ENCODE measurements around the gene CFDP1. TPM values are rescaled to one million over a fixed set of nuclear protein-coding genes. Genes with fewer than 3 reads are reported as not detected.

The CFDP1 gene
- total and polyA plus RNA-seq, 2 of the 13 experiments (the other 11 are each of a cell fraction or from before 2014, with no cell fraction given): 78.6 to 153 TPM

GRCh38 chr16:75379339-75379738, 54.0 kb downstream of the CFDP1 start (continued):
- TF ChIP-seq RAD21 (CRISPR knock-in tag; IDR thresholded peaks at IDR 0.05) (no peak), GATAD1 (CRISPR knock-in tag; IDR thresholded peaks at IDR 0.05) (no peak)

GRCh38 chr16:75378616-75379015, 54.7 kb downstream of the CFDP1 start:
- ChIA-PET CTCF (ENCODE audit: low intra/inter-chr PET ratio, low total read pairs) (no interaction called here), POLR2A (interaction anchor here (0.9 to 3.1 kb wide), 3 partner anchors 73 to 128 kb away, joined by 3 to 12 read pairs (median 5); no protein-coding TSS in a partner anchor)
- H4K20me1 ChIP-seq (ENCODE audit: insufficient read depth, low read length): no peaks in the 10 kb centered on the region
- peaks cover 12 to 54% of the 10 kb centered on the region in 2 experiments for H3K36me3 ChIP-seq (replicated peaks in 1 of 2; ENCODE audit: control insufficient read depth in 1 of 2, insufficient read depth in 2 of 2, low read length in 2 of 2)
- in situ Hi-C loops (cut with HindIII; ENCODE audit: extremely low pct_ligation_motif_present, low pct_unique_long_range_greater_than_20kb) (no loop called here), intact Hi-C loops (cut with micrococcal nuclease; ENCODE audit: unreplicated experiment) (no loop called here)
- no TSS peak for BruUV-seq (replicated peaks)
- H3K4me1 ChIP-seq (ENCODE audit: insufficient read depth, low read length): peaks cover 15% of the 10 kb centered on the region
- no peaks in the 10 kb centered on the region for H3K9me3 ChIP-seq (ENCODE audit: low read length)
- H3K4me3 ChIP-seq (replicated peaks in 1 of 3; ENCODE audit: insufficient read depth in 1 of 3, low read depth in 2 of 3, low read length in 3 of 3): no peak overlapping the region
- 98% methylated on average over 2 of the region's 2 CpGs for WGBS (ENCODE audit: low lambda C conversion rate)
- ATAC-seq: no peak
- H3K27me3 ChIP-seq (ENCODE audit: control insufficient read depth in 1 of 2, insufficient read depth in 2 of 2, low read length in 2 of 2): no peaks in the 10 kb centered on the region
- no peaks in the 10 kb centered on the region for H3K79me2 ChIP-seq (ENCODE audit: insufficient read depth, low read length)
- no peak for DNase-seq (ENCODE audit: low spot score)
- no peak for TF ChIP-seq TRAFD1 (CRISPR knock-in tag; IDR thresholded peaks at IDR 0.05; ENCODE audit: borderline replicate concordance)
- no peak for TF ChIP-seq NFE2L2 (IDR thresholded peaks at IDR 0.05; ENCODE audit: low read length)
- no peak for TF ChIP-seq ZKSCAN8 (CRISPR knock-in tag; IDR thresholded peaks at IDR 0.05; ENCODE audit: borderline replicate concordance)
- TF ChIP-seq, protein P1, sequence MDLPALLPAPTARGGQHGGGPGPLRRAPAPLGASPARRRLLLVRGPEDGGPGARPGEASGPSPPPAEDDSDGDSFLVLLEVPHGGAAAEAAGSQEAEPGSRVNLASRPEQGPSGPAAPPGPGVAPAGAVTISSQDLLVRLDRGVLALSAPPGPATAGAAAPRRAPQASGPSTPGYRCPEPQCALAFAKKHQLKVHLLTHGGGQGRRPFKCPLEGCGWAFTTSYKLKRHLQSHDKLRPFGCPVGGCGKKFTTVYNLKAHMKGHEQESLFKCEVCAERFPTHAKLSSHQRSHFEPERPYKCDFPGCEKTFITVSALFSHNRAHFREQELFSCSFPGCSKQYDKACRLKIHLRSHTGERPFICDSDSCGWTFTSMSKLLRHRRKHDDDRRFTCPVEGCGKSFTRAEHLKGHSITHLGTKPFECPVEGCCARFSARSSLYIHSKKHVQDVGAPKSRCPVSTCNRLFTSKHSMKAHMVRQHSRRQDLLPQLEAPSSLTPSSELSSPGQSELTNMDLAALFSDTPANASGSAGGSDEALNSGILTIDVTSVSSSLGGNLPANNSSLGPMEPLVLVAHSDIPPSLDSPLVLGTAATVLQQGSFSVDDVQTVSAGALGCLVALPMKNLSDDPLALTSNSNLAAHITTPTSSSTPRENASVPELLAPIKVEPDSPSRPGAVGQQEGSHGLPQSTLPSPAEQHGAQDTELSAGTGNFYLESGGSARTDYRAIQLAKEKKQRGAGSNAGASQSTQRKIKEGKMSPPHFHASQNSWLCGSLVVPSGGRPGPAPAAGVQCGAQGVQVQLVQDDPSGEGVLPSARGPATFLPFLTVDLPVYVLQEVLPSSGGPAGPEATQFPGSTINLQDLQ (CRISPR knock-in tag; IDR thresholded peaks at IDR 0.05): no peak
- TF ChIP-seq ZFP36L1 (CRISPR knock-in tag; IDR thresholded peaks at IDR 0.05): no peak
- TF ChIP-seq ZNF841 (CRISPR knock-in tag; IDR thresholded peaks at IDR 0.05; ENCODE audit: borderline replicate concordance): no peak
- no peak for TF ChIP-seq ZSCAN29 (CRISPR knock-in tag; conservative IDR thresholded peaks at IDR 0.05)
- no peak overlapping the region for H3K9ac ChIP-seq (ENCODE audit: insufficient read depth, low read depth, low read length)
- no peak overlapping the region for H3K27ac ChIP-seq (ENCODE audit: extremely low read length, insufficient read depth, low read length)
- H2AFZ ChIP-seq (ENCODE audit: low read length): no peak overlapping the region
- H3K4me2 ChIP-seq (ENCODE audit: low read depth, low read length): no peak overlapping the region
- FAIRE-seq: no peak

Measured in HepG2 (cell line).